Esophagus (tissue), 2 donors: ENCODE measurements around the gene UGT2B28. TPM values are rescaled to one million over a fixed set of nuclear protein-coding genes. Genes with fewer than 3 reads are reported as not detected.
"Not testable (repeated sequence)": the region's sequence is repeated elsewhere in the genome, so short reads cannot be mapped to it uniquely, and the experiment has no call there.

Experiments used
- H3K27ac ChIP-seq, 2 donors: one replicate each; pipeline ENCODE4 v1.5.1; 2013; ENCODE audit warnings: low read depth in 2 of 2, mild to moderate bottlenecking in 2 of 2, inconsistent platforms in 1 of 2, low read length in 1 of 2, moderate library complexity in 1 of 2
- H3K27me3 ChIP-seq, 2 donors: one replicate each; pipeline ENCODE4 v1.6.1; 2013; ENCODE audit warnings: low read length in 2 of 2, control low read depth in 1 of 2, mild to moderate bottlenecking in 1 of 2; ENCODE audit not compliant: insufficient read depth in 2 of 2, control insufficient read depth in 1 of 2
- H3K36me3 ChIP-seq, 2 donors: one replicate each; pipeline ENCODE4 v1.6.1; 2013; ENCODE audit warnings: low read length in 1 of 2; ENCODE audit not compliant: control insufficient read depth in 2 of 2, insufficient read depth in 2 of 2
- H3K4me1 ChIP-seq, 2 donors: one replicate each; pipeline ENCODE4 v1.6.1; 2013; ENCODE audit warnings: low read length in 1 of 2; ENCODE audit not compliant: control insufficient read depth in 2 of 2, insufficient read depth in 2 of 2
- H3K4me3 ChIP-seq, 2 donors: one replicate each; pipeline ENCODE4 v1.5.1; 2013; ENCODE audit warnings: low read length in 2 of 2, mild to moderate bottlenecking in 2 of 2, low read depth in 1 of 2, moderate library complexity in 1 of 2
- H3K9me3 ChIP-seq, 2 donors: one replicate each; pipeline ENCODE4 v1.6.1; 2013; ENCODE audit warnings: mild to moderate bottlenecking in 2 of 2, low read depth in 1 of 2, low read length in 1 of 2, moderate library complexity in 1 of 2; ENCODE audit not compliant: control insufficient read depth in 2 of 2, insufficient read depth in 1 of 2
- WGBS, 2 donors: extraction: QIAGEN DNeasy Blood & Tissue Kit; methylation state at CpG; one replicate each; pipeline ENCODE4 v1.1.7; 2013; 5-methylcytosine and 5-hydroxymethylcytosine counted together
- polyA plus RNA-seq, 2 donors: library from polyadenylated mRNA; stranded (reverse); fragments of 200-250 nt; gene quantifications; one replicate each; pipeline ENCODE4 v1.2.3, GENCODE V29; 2013
- donor health status: healthy with polysubstance abuse.
- donor health status: Bipolar disorder and iron deficiency.

The UGT2B28 gene
- not detected for polyA plus RNA-seq

- WGBS, 2 donors: 51 to 52% methylated on average over 4 of the region's 4 CpGs
- H3K4me1 ChIP-seq, H3K27ac ChIP-seq, H3K4me3 ChIP-seq, H3K36me3 ChIP-seq, H3K9me3 ChIP-seq, H3K27me3 ChIP-seq: not testable (repeated sequence)
Measured at GRCh38 chr4:69280081-69280480, at the start of gene UGT2B28. Gene UGT2B28, plus strand, starts transcription at chr4:69280475. Its CDS starts 26 bp downstream, at chr4:69280501.

GRCh38 chr4:69239092-69239491 is 41.2 kb upstream of the UGT2B28 start:
- WGBS, 2 donors: 71 to 78% methylated on average over 2 of the region's 2 CpGs
- H3K9me3 ChIP-seq: no peaks in the 10 kb centered on the region
- no peak overlapping the region for H3K27ac ChIP-seq

GRCh38 chr4:69239557-69240168 is 40.6 kb upstream of the UGT2B28 start:
- Histone ChIP-seq H3K27me3 (no peaks in the 10 kb centered on the region), H3K27ac (no peak overlapping the region), H3K36me3 (no peaks in the 10 kb centered on the region), H3K4me1 (no peaks in the 10 kb centered on the region), H3K9me3 (no peaks in the 10 kb centered on the region), H3K4me3 (no peak overlapping the region)
- WGBS, 2 donors: 55 to 56% methylated on average over 6 of the region's 6 CpGs

More at GRCh38 chr4:69239092-69239491, 41.2 kb upstream of the UGT2B28 start:
- H3K27me3 ChIP-seq: no peaks in the 10 kb centered on the region
- H3K36me3 ChIP-seq: no peaks in the 10 kb centered on the region
- no peaks in the 10 kb centered on the region for H3K4me1 ChIP-seq
- H3K4me3 ChIP-seq: no peak overlapping the region

GRCh38 chr4:69240787-69241186 is 39.5 kb upstream of the UGT2B28 start:
- not testable (repeated sequence) for H3K27me3 ChIP-seq, H3K27ac ChIP-seq

GRCh38 chr4:69241746-69242145 is 38.5 kb upstream of the UGT2B28 start:
- not testable (repeated sequence) for H3K4me3 ChIP-seq, H3K9me3 ChIP-seq, H3K27ac ChIP-seq, H3K36me3 ChIP-seq, H3K4me1 ChIP-seq, H3K27me3 ChIP-seq
- WGBS, 2 donors: 75 to 80% methylated on average over 2 of the region's 2 CpGs

More at GRCh38 chr4:69240787-69241186, 39.5 kb upstream of the UGT2B28 start:
- not testable (repeated sequence) for H3K4me3 ChIP-seq, H3K36me3 ChIP-seq, H3K4me1 ChIP-seq, H3K9me3 ChIP-seq
- 77 to 82% methylated on average over 3 of the region's 3 CpGs for WGBS, 2 donors

GRCh38 chr4:69242562-69243240 is 37.6 kb upstream of the UGT2B28 start:
- H3K9me3 ChIP-seq, H3K4me3 ChIP-seq, H3K4me1 ChIP-seq, H3K36me3 ChIP-seq, H3K27ac ChIP-seq, H3K27me3 ChIP-seq: not testable (repeated sequence)
- 67 to 71% methylated on average over 3 of the region's 3 CpGs for WGBS, 2 donors

- not testable (repeated sequence) for H3K27ac ChIP-seq, H3K27me3 ChIP-seq, H3K4me1 ChIP-seq, H3K4me3 ChIP-seq, H3K36me3 ChIP-seq, H3K9me3 ChIP-seq
- 85 to 88% methylated on average over 2 of the region's 2 CpGs for whole genome bisulfite sequencing, 2 donors
Measured at GRCh38 chr4:69250884-69251283, 29.4 kb upstream of the UGT2B28 start.

GRCh38 chr4:69253147-69253772 is 27.0 kb upstream of the UGT2B28 start:
- 66 to 71% methylated on average over 3 of the region's 3 CpGs for WGBS, 2 donors

GRCh38 chr4:69268612-69269011 is 11.7 kb upstream of the UGT2B28 start:
- H3K9me3 ChIP-seq, H3K4me1 ChIP-seq, H3K27ac ChIP-seq, H3K27me3 ChIP-seq, H3K4me3 ChIP-seq, H3K36me3 ChIP-seq: not testable (repeated sequence)
- WGBS, 2 donors: 93 to 94% methylated on average over 7 of the region's 7 CpGs

More at GRCh38 chr4:69253147-69253772, 27.0 kb upstream of the UGT2B28 start:
- not testable (repeated sequence) for H3K27ac ChIP-seq, H3K36me3 ChIP-seq, H3K9me3 ChIP-seq, H3K27me3 ChIP-seq, H3K4me1 ChIP-seq, H3K4me3 ChIP-seq

GRCh38 chr4:69296356-69296755 is 16.1 kb downstream of the UGT2B28 start:
- not testable (repeated sequence) for H3K36me3 ChIP-seq, H3K4me3 ChIP-seq
- WGBS, 2 donors: 60 to 69% methylated on average over 4 of the region's 4 CpGs

More at GRCh38 chr4:69296356-69296755, 16.1 kb downstream of the UGT2B28 start:
- H3K4me1 ChIP-seq, H3K9me3 ChIP-seq, H3K27me3 ChIP-seq, H3K27ac ChIP-seq: not testable (repeated sequence)
